ENCODE measurements around the gene SLC15A2. TPM values are rescaled to one million over a fixed set of nuclear protein-coding genes. Genes with fewer than 3 reads are reported as not detected.

SLC15A2 gene
- total RNA-seq, 1 experiment from 2014 or later, result 2.4 TPM

GRCh38 chr3:121962443-121962842 is 68.2 kb downstream of the SLC15A2 start:
- H3K23me2 ChIP-seq (ENCODE audit: insufficient read length, low read depth, low read length, poor library complexity, severe bottlenecking), result no peaks in the 10 kb centered on the region
- peaks cover 3 to 14% of the 10 kb centered on the region in 2 experiments; a peak in 4 of 5 replicates for H3K9me3 Mint-ChIP-seq
- no peak overlapping the region for H2BK15ac ChIP-seq (ENCODE audit: low read depth, low read length)
- no peak overlapping the region for H4K91ac ChIP-seq (ENCODE audit: insufficient read length, low read depth, low read length)
- no peak overlapping the region for H3K56ac ChIP-seq (ENCODE audit: insufficient read length, low read depth, low read length)
- H4K20me1 ChIP-seq (ENCODE audit: control insufficient read depth, insufficient read depth, insufficient read length), result no peaks in the 10 kb centered on the region
- peaks cover 2 to 5% (median 2%) of the 10 kb centered on the region in 3 experiments; a peak in 5 of 7 replicates for H3K36me3 Mint-ChIP-seq (ENCODE audit: insufficient read depth in 1 of 3, low read depth in 3 of 3)
- H2AFZ ChIP-seq (ENCODE audit: low read length), result no peak overlapping the region
- H2BK120ac ChIP-seq (ENCODE audit: low read depth, low read length, poor library complexity, severe bottlenecking), result no peak overlapping the region
- H3K23ac ChIP-seq (ENCODE audit: insufficient read length, low read depth, low read length), result no peak overlapping the region
- H4K8ac ChIP-seq (replicated peaks; ENCODE audit: insufficient read length, low read depth, low read length), result no peak overlapping the region
- no peak overlapping the region for H2BK12ac ChIP-seq (ENCODE audit: insufficient read length, low read depth, low read length)
- H3K4ac ChIP-seq (ENCODE audit: low read depth, low read length), result no peak overlapping the region
- no peak overlapping the region for H3T11ph ChIP-seq (ENCODE audit: low read length)
- no peaks in the 10 kb centered on the region; the same call in 1 of the 2 replicates for H3K4me1 ChIP-seq (ENCODE audit: insufficient read depth, low read length)
- H4K5ac ChIP-seq (ENCODE audit: insufficient read length, low read depth, low read length), result no peak overlapping the region
- H3K79me1 ChIP-seq (ENCODE audit: insufficient read depth, low read depth, low read length, poor library complexity, severe bottlenecking), result no peaks in the 10 kb centered on the region
- no peak overlapping the region for H3K27ac Mint-ChIP-seq
- H2BK5ac ChIP-seq (ENCODE audit: insufficient read length, low read length), result no peak overlapping the region
- no peak overlapping the region for H2AK5ac ChIP-seq (ENCODE audit: insufficient read length, low read length)
- H3K4me2 ChIP-seq (ENCODE audit: insufficient read depth, insufficient read length, low read length), result no peak overlapping the region
- H3K9me3 ChIP-seq (ENCODE audit: control insufficient read depth, low read depth, low read length), result no peaks in the 10 kb centered on the region
- DNase-seq, result no peak
- H3K27me3 Mint-ChIP-seq (ENCODE audit: low read depth), result no peaks in the 10 kb centered on the region; the same call in none of the 2 replicates
- H2BK20ac ChIP-seq (ENCODE audit: low read depth, low read length, poor library complexity, severe bottlenecking), result no peak overlapping the region
- no peak overlapping the region for H3K18ac ChIP-seq (ENCODE audit: insufficient read length, low read depth, low read length)
- no peaks in the 10 kb centered on the region for H3K79me2 ChIP-seq (ENCODE audit: insufficient read depth, low read length)
- H3K27ac ChIP-seq (ENCODE audit: insufficient read length, low read depth, low read length), result no peak overlapping the region
- no peak overlapping the region for H3K4me3 Mint-ChIP-seq
- H3K14ac ChIP-seq (ENCODE audit: insufficient read depth, low read length), result no peak overlapping the region
- no peaks in the 10 kb centered on the region for H3K27me3 ChIP-seq (ENCODE audit: insufficient read depth, low read length)
- no peak overlapping the region for H3K9ac ChIP-seq (ENCODE audit: extremely low read depth, insufficient read length, low read length)
- H3K4me1 Mint-ChIP-seq, result peaks cover 5 to 10% of the 10 kb centered on the region in 2 experiments; a peak in 3 of 4 replicates
- no peak for TF ChIP-seq CTCF (conservative IDR thresholded peaks at IDR 0.05)

Measured in H9 (cell line).